Measurements from ENCODE around the gene ZC3H12A.
A peak's percentile ranks its signal among the peaks of the same experiment; 100 is the strongest.

ZC3H12A gene

GRCh38 chr1:37479255-37480124 is 5.1 kb downstream of the ZC3H12A start:
- no peak for DNase-seq

GRCh38 chr1:37480125-37480466 is 5.7 kb downstream of the ZC3H12A start:
- no peak for DNase-seq

- no peak for DNase-seq
Measured at GRCh38 chr1:37480581-37481288, 6.4 kb downstream of the ZC3H12A start.

- DNase-seq = no peak
Measured at GRCh38 chr1:37481289-37482003, 7.1 kb downstream of the ZC3H12A start.

GRCh38 chr1:37482004-37482785 is 7.8 kb downstream of the ZC3H12A start:
- DNase-seq = no peak

- no peak for DNase-seq
Measured at GRCh38 chr1:37482796-37483744, 8.7 kb downstream of the ZC3H12A start.

- no peak for DNase-seq
Measured at GRCh38 chr1:37483785-37484184, 9.4 kb downstream of the ZC3H12A start.

GRCh38 chr1:37484325-37485051 is 10.1 kb downstream of the ZC3H12A start:
- no peak for DNase-seq

- no peak for DNase-seq
Measured at GRCh38 chr1:37485902-37486679, 11.7 kb downstream of the ZC3H12A start.

- peak; percentile 85 for DNase-seq
Measured at GRCh38 chr1:37486680-37487618, 12.6 kb downstream of the ZC3H12A start.

GRCh38 chr1:37487619-37487984 is 13.2 kb downstream of the ZC3H12A start:
- DNase-seq = no peak

GRCh38 chr1:37493336-37494098 is 19.1 kb downstream of the ZC3H12A start:
- no peak for DNase-seq

- no peak for DNase-seq
Measured at GRCh38 chr1:37495875-37496274, 21.5 kb downstream of the ZC3H12A start.

GRCh38 chr1:37497832-37498231 is 23.5 kb downstream of the ZC3H12A start:
- no peak for DNase-seq

- no peak for DNase-seq
Measured at GRCh38 chr1:37498872-37499617, 24.7 kb downstream of the ZC3H12A start.

- no peak for DNase-seq
Measured at GRCh38 chr1:37501661-37502060, 27.3 kb downstream of the ZC3H12A start.

GRCh38 chr1:37502104-37502503 is 27.7 kb downstream of the ZC3H12A start:
- DNase-seq = no peak

Data from retina (tissue), 1 donor.